ENCODE data around the gene RAC3.

Gene RAC3

DNA sequence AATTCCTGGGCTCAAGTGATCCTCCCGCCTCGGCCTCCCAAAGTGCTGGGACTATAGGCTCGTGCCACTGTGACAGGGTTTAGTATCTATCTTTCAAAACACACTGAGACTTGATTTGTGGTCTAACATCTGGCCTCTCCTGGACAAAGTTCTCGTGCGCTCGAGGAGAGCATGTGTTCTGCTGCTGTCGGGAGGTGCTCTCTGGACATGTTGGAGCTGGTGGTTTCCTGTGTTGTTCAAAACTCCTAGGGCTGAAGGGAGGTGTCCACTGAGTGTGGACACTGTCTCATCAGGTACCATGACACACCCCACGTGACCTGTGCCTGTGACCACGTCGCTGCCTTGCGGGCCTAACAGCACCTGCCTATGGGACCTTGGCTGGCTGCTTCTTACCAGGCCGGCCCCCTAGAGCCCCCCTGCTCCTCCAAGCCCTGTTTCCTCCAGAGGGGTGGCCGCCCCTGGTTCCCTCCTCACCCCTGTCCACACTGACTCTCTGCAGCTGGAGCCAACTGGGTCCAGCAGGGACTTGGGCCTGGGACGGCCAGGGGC is 14.5 kb downstream of the RAC3 start:
- no peak for DNase-seq

- no peak for DNase-seq
Measured at GRCh38 chr17:82046903-82047302, 15.4 kb downstream of the RAC3 start.

- DNase-seq = no peak
Measured at GRCh38 chr17:82047379-82047778, 15.9 kb downstream of the RAC3 start.

- no peak for DNase-seq
Measured at GRCh38 chr17:82047914-82048570, 16.6 kb downstream of the RAC3 start.

GRCh38 chr17:82048571-82048971 is 17.1 kb downstream of the RAC3 start:
- DNase-seq = no peak

GRCh38 chr17:82049106-82049505 is 17.6 kb downstream of the RAC3 start:
- DNase-seq = no peak

GRCh38 chr17:82049521-82049971 is 18.1 kb downstream of the RAC3 start:
- DNase-seq = no peak

DNA sequence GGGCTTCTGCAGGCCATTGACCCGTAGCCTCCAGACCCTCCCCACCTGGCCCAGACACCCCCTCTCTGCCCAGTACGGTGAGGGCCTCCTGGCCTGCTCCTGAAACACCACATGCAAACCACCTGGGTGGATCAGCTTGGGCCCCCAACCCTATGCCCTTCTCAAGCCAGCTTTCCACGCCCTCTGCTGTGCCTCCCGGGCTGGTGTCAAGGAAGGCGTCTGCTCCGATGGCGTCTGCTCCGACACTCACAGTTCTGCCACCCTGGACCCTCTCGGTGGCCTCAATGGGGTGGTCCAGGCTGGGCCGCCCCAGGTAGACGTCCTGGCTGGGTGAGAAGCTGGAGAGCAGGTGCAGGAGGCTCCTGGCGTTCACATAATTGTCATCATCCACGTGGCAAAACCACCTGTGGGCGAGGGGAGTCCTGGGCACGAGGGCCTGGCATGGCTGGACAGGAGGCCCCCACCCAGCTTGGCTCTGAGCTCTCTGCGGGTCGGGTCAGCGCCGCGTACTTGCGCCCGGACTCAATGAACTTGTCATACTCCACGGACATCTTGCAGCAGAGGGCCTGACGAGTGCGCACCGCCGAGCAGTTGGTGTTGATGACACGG is 18.8 kb downstream of the RAC3 start:
- no peak for DNase-seq

DNA sequence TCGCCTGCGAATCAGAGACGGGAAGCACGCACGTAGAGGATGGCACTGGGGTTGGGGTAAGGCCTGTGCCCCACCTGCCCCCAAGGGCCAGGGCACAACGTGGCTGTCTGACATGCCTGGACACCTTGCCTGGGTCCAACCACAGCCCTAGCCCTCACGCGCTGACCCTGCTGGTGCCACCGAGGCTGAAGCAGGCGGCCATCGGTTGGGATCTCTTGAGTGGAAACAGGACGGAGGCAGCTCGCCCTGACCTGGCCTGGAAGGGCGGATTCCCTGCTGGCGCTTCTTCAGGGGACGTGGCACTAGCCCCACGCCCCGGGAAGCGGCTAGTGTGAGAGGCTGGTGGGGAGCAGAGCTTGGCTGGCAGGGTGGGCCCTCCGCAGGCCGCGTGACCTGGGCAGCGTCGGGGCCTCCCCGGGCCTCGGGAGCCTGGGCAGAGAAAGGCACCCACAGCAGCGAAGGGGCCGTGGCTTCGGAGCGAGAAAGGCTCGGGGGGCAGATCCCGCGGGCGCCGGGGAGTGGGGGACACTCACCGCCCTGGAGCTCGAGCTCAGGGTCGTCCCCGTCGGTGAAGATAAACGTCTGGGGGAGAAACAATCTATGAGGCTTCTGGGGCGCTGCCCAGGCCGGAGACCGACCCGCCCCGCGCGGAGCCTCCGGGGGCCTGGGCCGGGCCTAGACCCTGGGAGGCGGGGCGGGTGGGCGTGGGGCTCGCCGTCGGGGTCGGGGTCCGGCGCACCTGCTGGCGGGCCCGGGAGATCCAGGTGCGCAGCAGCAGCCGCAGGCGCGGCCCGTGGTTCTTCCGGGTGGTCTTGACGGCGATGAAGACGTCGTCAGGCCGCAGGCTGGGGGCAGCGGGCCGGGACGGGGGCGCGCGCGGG is 19.5 kb downstream of the RAC3 start:
- no peak for DNase-seq

GRCh38 chr17:82051776-82052637 is 20.5 kb downstream of the RAC3 start, which contains the start of the genes GPS1 and RFNG:
TSS of gene GPS1 (plus strand) at chr17:82051898. CDS start at chr17:82051932, 34 bp downstream.
TSS of gene RFNG (minus strand) at chr17:82051811. CDS start at chr17:82051766, 45 bp downstream.
- peak; percentile 33 for DNase-seq

DNA sequence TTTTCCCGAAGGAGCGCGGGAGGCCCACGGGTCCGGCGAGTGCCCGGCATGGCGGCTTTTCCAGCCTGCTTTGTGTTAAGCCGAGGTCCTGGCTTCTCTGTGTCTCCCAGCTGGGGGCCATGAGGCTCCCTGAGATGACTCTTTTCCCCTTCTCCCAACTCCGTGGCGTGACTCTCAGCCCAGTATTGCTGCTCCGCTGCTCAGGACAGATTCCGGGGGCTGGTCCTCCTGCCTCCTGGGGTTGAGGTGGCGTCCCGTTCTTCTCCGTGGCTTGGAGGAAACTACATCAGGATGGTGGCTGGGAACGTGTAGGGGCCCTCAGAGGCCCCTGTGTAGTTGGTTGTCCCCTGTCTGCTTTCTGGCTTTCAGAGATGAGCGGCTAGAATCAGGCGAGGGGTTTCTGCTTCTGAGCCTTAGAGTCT is 21.2 kb downstream of the RAC3 start:
- DNase-seq = no peak

DNA sequence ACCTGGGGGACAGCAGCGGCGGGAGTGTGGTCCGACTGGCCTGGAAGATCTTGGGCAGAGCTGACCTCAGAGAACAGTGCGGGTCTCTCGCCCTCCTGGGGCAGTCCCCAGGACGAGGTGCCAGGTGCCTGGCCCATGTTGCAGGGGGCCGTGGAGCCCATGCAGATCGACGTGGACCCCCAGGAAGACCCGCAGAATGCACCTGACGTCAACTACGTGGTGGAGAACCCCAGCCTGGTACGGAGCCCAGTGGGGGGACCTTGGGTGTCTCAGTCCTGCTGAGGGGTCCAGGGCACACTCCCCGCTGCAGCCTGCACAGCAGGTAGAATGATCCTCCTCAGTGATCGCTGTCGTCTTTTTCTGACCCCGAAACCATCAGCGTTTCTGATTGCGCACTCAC is 21.7 kb downstream of the RAC3 start:
- no peak for DNase-seq

DNA sequence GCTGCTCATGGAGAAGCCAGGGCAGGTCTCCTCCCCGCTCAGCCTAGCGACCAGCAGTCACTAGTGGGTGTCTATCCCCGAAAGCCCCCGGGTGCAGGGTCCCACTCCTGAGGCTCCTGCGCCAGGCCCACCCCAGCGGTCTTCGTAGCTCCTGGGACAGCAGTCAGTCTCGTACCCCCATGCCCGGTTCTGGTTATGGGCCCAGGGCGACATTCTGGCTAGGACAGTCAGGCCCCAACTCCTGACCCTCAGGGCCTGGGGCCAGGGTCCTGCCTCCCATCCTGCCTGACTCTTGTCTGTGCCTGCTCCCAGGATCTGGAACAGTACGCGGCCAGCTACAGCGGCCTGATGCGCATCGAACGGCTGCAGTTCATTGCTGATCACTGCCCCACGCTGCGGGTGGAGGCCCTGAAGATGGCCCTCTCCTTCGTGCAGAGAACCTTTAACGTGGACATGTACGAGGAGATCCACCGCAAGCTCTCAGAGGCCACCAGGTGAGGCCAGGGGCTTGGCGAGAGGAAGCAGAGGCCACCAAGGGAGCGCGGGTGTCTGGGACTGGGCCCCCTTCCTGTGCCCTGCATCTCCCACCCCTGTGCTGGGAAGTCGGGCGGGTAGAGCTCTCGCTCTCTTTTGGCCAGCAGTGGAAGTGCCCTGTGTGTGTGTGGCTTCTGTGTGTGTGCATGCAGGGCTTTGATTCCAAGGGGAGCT is 22.2 kb downstream of the RAC3 start:
- no peak for DNase-seq

DNA sequence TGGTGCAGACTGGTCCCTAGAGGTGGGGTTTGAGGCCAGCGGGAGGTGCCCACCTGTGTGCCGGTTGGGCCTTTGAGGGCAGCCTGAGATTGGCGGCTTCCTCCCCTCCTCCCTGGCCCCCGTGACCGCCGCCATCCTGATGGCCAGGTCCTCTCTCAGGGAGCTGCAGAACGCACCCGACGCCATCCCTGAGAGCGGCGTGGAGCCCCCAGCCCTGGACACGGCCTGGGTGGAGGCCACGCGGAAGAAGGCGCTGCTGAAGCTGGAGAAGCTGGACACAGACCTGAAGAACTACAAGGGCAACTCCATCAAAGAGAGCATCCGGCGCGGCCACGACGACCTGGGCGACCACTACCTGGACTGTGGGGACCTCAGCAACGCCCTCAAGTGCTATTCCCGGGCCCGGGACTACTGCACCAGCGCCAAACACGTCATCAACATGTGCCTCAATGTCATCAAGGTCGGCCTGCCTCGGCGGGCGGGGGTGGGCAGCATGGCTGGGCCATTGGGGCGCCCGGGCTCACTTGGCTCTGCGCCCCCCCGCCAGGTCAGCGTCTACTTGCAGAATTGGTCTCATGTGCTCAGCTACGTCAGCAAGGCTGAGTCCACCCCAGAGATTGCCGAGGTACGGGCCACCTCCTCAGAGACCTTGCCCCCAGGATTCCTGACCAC is 23.0 kb downstream of the RAC3 start:
- no peak for DNase-seq

- no peak for DNase-seq
Measured at GRCh38 chr17:82055023-82055964, 23.8 kb downstream of the RAC3 start.

DNA sequence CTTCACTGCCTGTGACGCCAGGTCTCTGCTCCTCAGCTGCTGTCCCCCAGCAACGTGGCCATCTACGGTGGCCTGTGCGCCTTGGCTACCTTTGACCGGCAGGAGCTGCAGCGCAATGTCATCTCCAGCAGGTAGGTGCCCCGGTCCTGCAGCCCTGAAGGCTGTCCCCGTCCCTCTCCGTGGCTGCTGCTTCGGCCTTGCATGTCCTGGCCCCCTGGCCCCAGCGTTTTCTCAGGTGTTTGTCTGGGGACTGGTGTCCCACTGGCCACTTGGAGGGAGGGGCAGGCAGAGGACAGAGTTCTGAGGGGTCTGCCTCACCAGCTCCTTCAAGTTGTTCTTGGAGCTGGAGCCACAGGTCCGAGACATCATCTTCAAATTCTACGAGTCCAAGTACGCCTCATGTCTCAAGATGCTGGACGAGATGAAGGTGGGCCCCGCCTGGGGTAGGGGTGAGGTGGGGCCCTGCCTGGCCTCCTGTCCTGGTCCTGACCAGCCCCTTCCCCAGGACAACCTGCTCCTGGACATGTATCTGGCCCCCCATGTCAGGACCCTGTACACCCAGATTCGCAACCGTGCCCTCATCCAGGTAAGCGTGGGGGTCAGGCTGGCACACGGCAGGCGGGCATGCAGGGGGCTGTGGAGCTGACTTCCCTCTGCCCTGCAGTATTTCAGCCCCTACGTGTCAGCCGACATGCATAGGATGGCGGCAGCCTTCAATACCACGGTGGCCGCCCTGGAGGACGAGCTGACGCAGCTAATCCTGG is 24.7 kb downstream of the RAC3 start:
- no peak for DNase-seq

DNA sequence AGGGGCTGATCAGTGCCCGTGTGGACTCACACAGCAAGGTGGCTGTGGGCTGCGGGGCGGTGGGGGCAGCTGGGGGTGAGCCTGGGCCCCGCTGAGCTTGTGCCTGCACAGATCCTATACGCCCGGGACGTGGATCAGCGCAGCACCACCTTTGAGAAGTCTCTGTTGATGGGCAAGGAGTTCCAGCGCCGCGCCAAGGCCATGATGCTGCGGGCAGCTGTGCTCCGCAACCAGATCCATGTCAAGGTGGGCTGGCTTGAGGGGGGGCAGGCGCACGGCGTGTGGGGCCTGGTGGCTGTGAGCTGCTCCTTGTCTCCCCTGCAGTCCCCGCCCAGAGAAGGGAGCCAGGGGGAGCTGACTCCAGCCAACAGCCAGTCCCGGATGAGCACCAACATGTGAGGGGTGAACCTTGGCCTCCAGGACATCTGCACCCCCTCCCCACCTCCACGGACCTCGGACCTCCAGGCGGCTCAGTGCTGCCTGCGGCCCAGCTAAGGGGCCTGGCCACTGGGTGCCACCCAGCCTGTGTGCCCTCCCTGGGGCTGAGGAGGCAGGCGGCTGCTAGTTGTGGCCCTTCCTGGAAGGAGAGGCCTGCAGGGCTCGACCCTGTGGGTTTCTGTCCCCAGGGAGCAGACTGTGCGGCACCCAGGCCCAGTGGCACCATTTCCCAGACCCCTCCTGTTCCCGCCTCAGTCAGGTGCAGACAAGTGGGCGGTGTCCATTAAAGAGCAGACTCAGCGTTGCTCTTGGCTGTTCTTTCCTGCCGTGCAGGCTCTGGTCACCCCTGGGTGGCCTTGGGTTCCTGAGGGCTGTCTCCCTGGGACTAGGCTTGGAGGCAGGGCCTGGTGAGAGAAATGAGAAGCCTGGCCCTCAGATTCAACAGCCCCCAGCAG is 25.5 kb downstream of the RAC3 start:
- DNase-seq = no peak
